ENCODE results near the gene FBXO24. TPM values are rescaled to one million over a fixed set of nuclear protein-coding genes. Genes with fewer than 3 reads are reported as not detected.

FBXO24 gene
- polyA plus RNA-seq, 1 donor (not counting 4 experiments of a cell fraction or from before 2014, with no cell fraction given), result 0.22 TPM

DNA sequence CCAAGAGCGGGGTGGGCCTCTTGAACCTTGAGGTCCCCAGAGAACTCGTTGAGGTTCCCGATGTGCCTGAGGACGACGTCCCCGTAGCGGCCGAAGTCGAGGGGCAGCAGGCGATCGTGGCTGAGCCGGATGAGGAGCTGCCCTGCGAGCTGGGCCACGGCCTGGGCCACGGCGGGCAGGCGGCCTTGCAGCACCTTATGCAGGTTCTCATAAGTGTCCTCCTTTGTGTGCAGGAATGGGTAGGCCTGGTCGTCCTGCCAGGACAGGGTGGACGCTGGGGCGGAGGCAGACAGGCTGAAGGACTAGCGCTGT lies 41.1 kb downstream of the FBXO24 start:
- TF ChIP-seq EZH2 (IDR thresholded peaks at IDR 0.05; ENCODE audit: low read length), result no peak
- TF ChIP-seq, protein P1, sequence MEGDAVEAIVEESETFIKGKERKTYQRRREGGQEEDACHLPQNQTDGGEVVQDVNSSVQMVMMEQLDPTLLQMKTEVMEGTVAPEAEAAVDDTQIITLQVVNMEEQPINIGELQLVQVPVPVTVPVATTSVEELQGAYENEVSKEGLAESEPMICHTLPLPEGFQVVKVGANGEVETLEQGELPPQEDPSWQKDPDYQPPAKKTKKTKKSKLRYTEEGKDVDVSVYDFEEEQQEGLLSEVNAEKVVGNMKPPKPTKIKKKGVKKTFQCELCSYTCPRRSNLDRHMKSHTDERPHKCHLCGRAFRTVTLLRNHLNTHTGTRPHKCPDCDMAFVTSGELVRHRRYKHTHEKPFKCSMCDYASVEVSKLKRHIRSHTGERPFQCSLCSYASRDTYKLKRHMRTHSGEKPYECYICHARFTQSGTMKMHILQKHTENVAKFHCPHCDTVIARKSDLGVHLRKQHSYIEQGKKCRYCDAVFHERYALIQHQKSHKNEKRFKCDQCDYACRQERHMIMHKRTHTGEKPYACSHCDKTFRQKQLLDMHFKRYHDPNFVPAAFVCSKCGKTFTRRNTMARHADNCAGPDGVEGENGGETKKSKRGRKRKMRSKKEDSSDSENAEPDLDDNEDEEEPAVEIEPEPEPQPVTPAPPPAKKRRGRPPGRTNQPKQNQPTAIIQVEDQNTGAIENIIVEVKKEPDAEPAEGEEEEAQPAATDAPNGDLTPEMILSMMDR (optimal IDR thresholded peaks at IDR 0.05 in 1 of 3, IDR thresholded peaks at IDR 0.05 in 1 of 3, conservative IDR thresholded peaks at IDR 0.05 in 1 of 3; ENCODE audit: extremely low read depth in 1 of 3, insufficient read depth in 2 of 3, low read length in 3 of 3), result no peak
- Histone ChIP-seq H3K36me3 (ENCODE audit: control insufficient read depth in 2 of 2, extremely low read depth in 1 of 2, insufficient read depth in 2 of 2, low read length in 2 of 2) (no peaks in the 10 kb centered on the region), H3K27ac (ENCODE audit: control insufficient read depth, insufficient read depth, low read length) (no peak overlapping the region), H3K27me3 (ENCODE audit: control insufficient read depth, extremely low read depth, insufficient read depth, low read length) (no peaks in the 10 kb centered on the region), H3K9ac (ENCODE audit: control insufficient read depth, extremely low read depth, insufficient read depth, low read length) (no peak overlapping the region), H3K9me1 (ENCODE audit: control insufficient read depth, extremely low read depth, insufficient read depth, low read length) (no peaks in the 10 kb centered on the region), H3K4me2 (ENCODE audit: control insufficient read depth, extremely low read depth, insufficient read depth, low read depth, low read length) (peak overlapping the region; percentile 66), H2AFZ (ENCODE audit: control insufficient read depth, low read length) (no peak overlapping the region), H3K4me1 (ENCODE audit: control insufficient read depth, extremely low read depth, insufficient read depth, low read length) (peaks cover 7% of the 10 kb centered on the region), H3K4me3 (ENCODE audit: control insufficient read depth in 2 of 3, extremely low read depth in 1 of 3, insufficient read depth in 2 of 3, low read depth in 1 of 3, low read length in 3 of 3) (peak overlapping the region in 1 of 3 experiments; percentile 33), H4K20me1 (ENCODE audit: control insufficient read depth, extremely low read depth, insufficient read depth, low read length) (no peaks in the 10 kb centered on the region), H3K79me2 (ENCODE audit: control insufficient read depth, insufficient read depth, low read length) (no peaks in the 10 kb centered on the region), H3K9me3 (ENCODE audit: control insufficient read depth, low read depth, low read length) (no peaks in the 10 kb centered on the region)
- no peak for DNase-seq (ENCODE audit: low read depth, low spot score)
- FAIRE-seq, result no peak
- dilution Hi-C loops (cut with MboI; ENCODE audit: extremely low pct_ligation_motif_present, low sequenced_read_pairs), result no loop called here

DNA sequence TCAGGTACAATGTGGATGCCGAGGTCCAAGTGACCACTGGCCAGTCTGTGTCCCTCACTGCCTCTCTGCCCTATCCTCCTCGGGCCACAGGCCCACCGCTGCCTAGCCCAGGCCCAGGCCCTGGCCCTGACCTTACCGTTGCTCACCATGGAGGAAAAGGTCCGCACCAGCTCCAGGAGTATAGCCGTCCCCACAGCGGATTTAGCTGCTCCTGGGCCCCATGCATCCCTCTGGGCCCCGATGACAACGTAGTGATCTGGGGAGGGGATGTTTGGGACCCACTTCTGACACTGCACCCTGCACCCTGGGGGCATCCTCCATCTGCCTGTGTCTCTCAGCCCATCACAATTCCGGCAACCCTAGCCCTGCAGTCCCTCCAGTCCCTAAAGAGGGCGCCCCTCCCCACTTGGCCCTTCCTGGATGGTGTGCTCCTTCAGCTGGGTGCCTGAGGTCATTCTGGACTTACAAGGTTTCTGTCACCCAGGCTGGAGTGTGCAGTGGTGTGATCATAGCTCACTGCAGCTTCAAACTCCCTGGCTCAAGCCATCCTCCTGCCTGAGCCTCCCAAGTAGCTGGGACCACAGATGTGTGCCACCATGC lies 43.1 kb downstream of the FBXO24 start:
- Histone ChIP-seq H3K9ac (ENCODE audit: control insufficient read depth, extremely low read depth, insufficient read depth, low read length) (no peak overlapping the region), H3K4me2 (ENCODE audit: control insufficient read depth, extremely low read depth, insufficient read depth, low read depth, low read length) (no peak overlapping the region), H3K79me2 (ENCODE audit: control insufficient read depth, insufficient read depth, low read length) (no peaks in the 10 kb centered on the region), H3K9me1 (ENCODE audit: control insufficient read depth, extremely low read depth, insufficient read depth, low read length) (no peaks in the 10 kb centered on the region), H3K9me3 (ENCODE audit: control insufficient read depth, low read depth, low read length) (no peaks in the 10 kb centered on the region), H3K36me3 (ENCODE audit: control insufficient read depth in 2 of 2, extremely low read depth in 1 of 2, insufficient read depth in 2 of 2, low read length in 2 of 2) (no peaks in the 10 kb centered on the region), H3K27ac (ENCODE audit: control insufficient read depth, insufficient read depth, low read length) (no peak overlapping the region), H3K4me1 (ENCODE audit: control insufficient read depth, extremely low read depth, insufficient read depth, low read length) (peaks cover 12% of the 10 kb centered on the region), H2AFZ (ENCODE audit: control insufficient read depth, low read length) (no peak overlapping the region), H3K27me3 (ENCODE audit: control insufficient read depth, extremely low read depth, insufficient read depth, low read length) (peaks cover 10% of the 10 kb centered on the region), H3K4me3 (ENCODE audit: control insufficient read depth in 2 of 3, extremely low read depth in 1 of 3, insufficient read depth in 2 of 3, low read depth in 1 of 3, low read length in 3 of 3) (no peak overlapping the region), H4K20me1 (ENCODE audit: control insufficient read depth, extremely low read depth, insufficient read depth, low read length) (no peaks in the 10 kb centered on the region)
- DNase-seq (ENCODE audit: low read depth, low spot score), result no peak
- TF ChIP-seq EZH2 (IDR thresholded peaks at IDR 0.05; ENCODE audit: low read length), result no peak
- TF ChIP-seq, protein P1 (optimal IDR thresholded peaks at IDR 0.05 in 1 of 3, IDR thresholded peaks at IDR 0.05 in 1 of 3, conservative IDR thresholded peaks at IDR 0.05 in 1 of 3; ENCODE audit: extremely low read depth in 1 of 3, insufficient read depth in 2 of 3, low read length in 3 of 3), result peak; percentile 35 to 61 (median 38)
- FAIRE-seq, result no peak
- dilution Hi-C loops (cut with MboI; ENCODE audit: extremely low pct_ligation_motif_present, low sequenced_read_pairs), result no loop called here
